ENCODE measurements around the gene APIP. TPM values are rescaled to one million over a fixed set of nuclear protein-coding genes. Genes with fewer than 3 reads are reported as not detected.

The APIP gene
- total and polyA plus RNA-seq, 10 of the 15 experiments (the other 5 are each of a cell fraction or from before 2014, with no cell fraction given): 26.8 to 87.1 (median 52.8) TPM

DNA sequence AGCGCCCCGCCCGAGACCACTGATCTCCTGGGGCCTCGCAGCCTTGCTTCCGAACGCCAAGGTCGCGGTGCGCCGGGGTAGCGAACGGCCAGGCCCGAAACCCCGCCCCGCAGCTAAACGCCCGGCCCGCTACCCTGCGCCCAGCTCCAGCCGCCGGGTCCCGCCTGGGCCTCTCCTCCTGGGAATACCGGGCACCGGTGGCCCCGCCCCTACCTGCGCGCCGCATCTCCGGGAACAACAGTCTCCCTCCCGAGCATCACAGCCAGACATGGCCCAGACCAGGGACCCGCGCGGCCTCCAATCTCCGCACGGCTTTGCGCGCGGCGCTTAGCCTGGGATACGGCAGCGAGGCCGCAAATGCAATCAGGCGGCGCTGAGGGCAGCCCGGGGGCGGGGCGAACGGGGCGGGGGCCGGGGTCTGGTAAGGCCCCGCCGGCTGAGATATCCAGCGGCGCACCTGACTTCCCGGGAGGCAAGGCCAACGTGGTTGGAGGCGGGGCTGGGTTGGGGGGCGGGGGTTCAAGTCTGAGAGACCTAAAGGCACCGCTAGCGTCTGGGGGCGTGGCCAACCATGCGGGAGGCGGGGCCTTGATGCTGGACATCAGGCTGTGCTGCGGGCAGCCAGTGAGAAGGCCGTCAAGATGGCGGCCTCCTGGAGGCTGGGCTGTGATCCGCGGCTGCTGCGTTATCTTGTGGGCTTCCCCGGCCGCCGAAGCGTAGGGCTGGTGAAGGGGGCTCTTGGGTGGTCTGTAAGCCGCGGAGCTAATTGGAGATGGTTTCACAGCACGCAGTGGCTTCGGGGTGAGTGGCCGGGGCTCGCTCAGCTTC lies at the start of gene APIP, which contains the start of gene PDHX (continued):
- TF ChIP-seq EP300 (IDR thresholded peaks at IDR 0.05; ENCODE audit: borderline replicate concordance in 1 of 2, control insufficient read depth in 1 of 2, low read depth in 2 of 2, low read length in 2 of 2) (no peak), RCOR1 (conservative IDR thresholded peaks at IDR 0.05; ENCODE audit: low read depth, low read length) (no peak), CBX3 (IDR thresholded peaks at IDR 0.05; ENCODE audit: borderline replicate concordance, low read depth) (no peak), IKZF2 (IDR thresholded peaks at IDR 0.05) (peak; percentile 86 to 90), KAT2A (conservative IDR thresholded peaks at IDR 0.05; ENCODE audit: control insufficient read depth, low read depth, low read length) (no peak), ATF7 (IDR thresholded peaks at IDR 0.05; ENCODE audit: low read depth) (peak; percentile 31; the same call in 1 of the 2 replicates), MTA3 (IDR thresholded peaks at IDR 0.05; ENCODE audit: borderline replicate concordance, low read length) (no peak), LARP7 (IDR thresholded peaks at IDR 0.05) (peak; percentile 80), CEBPB (IDR thresholded peaks at IDR 0.05; ENCODE audit: borderline replicate concordance in 1 of 2, low read depth in 2 of 2, low read length in 2 of 2) (no peak), POLR2AphosphoS5 (IDR thresholded peaks at IDR 0.05; ENCODE audit: low read length) (peak; percentile 93), YY1 (IDR thresholded peaks at IDR 0.05; ENCODE audit: low read depth, low read length) (peak; percentile 98), GATAD2B (conservative IDR thresholded peaks at IDR 0.05; ENCODE audit: low read depth) (peak; percentile 83), POLR2A (IDR thresholded peaks at IDR 0.05; ENCODE audit: low read depth, low read length) (peak; percentile 99), BRCA1 (IDR thresholded peaks at IDR 0.05; ENCODE audit: low read depth, low read length) (no peak), ZNF622 (IDR thresholded peaks at IDR 0.05) (no peak), PML (IDR thresholded peaks at IDR 0.05; ENCODE audit: low read length) (peak; percentile 69)
- TF ChIP-seq, protein P1, sequence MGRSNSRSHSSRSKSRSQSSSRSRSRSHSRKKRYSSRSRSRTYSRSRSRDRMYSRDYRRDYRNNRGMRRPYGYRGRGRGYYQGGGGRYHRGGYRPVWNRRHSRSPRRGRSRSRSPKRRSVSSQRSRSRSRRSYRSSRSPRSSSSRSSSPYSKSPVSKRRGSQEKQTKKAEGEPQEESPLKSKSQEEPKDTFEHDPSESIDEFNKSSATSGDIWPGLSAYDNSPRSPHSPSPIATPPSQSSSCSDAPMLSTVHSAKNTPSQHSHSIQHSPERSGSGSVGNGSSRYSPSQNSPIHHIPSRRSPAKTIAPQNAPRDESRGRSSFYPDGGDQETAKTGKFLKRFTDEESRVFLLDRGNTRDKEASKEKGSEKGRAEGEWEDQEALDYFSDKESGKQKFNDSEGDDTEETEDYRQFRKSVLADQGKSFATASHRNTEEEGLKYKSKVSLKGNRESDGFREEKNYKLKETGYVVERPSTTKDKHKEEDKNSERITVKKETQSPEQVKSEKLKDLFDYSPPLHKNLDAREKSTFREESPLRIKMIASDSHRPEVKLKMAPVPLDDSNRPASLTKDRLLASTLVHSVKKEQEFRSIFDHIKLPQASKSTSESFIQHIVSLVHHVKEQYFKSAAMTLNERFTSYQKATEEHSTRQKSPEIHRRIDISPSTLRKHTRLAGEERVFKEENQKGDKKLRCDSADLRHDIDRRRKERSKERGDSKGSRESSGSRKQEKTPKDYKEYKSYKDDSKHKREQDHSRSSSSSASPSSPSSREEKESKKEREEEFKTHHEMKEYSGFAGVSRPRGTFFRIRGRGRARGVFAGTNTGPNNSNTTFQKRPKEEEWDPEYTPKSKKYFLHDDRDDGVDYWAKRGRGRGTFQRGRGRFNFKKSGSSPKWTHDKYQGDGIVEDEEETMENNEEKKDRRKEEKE (IDR thresholded peaks at IDR 0.05): no peak
- TF ChIP-seq, protein P2, sequence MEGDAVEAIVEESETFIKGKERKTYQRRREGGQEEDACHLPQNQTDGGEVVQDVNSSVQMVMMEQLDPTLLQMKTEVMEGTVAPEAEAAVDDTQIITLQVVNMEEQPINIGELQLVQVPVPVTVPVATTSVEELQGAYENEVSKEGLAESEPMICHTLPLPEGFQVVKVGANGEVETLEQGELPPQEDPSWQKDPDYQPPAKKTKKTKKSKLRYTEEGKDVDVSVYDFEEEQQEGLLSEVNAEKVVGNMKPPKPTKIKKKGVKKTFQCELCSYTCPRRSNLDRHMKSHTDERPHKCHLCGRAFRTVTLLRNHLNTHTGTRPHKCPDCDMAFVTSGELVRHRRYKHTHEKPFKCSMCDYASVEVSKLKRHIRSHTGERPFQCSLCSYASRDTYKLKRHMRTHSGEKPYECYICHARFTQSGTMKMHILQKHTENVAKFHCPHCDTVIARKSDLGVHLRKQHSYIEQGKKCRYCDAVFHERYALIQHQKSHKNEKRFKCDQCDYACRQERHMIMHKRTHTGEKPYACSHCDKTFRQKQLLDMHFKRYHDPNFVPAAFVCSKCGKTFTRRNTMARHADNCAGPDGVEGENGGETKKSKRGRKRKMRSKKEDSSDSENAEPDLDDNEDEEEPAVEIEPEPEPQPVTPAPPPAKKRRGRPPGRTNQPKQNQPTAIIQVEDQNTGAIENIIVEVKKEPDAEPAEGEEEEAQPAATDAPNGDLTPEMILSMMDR (IDR thresholded peaks at IDR 0.05 in 2 of 3, conservative IDR thresholded peaks at IDR 0.05 in 1 of 3; ENCODE audit: control insufficient read depth in 2 of 3, extremely low read depth in 1 of 3, insufficient read depth in 1 of 3, low read depth in 3 of 3, low read length in 3 of 3): no peak
- TF ChIP-seq, protein P3, sequence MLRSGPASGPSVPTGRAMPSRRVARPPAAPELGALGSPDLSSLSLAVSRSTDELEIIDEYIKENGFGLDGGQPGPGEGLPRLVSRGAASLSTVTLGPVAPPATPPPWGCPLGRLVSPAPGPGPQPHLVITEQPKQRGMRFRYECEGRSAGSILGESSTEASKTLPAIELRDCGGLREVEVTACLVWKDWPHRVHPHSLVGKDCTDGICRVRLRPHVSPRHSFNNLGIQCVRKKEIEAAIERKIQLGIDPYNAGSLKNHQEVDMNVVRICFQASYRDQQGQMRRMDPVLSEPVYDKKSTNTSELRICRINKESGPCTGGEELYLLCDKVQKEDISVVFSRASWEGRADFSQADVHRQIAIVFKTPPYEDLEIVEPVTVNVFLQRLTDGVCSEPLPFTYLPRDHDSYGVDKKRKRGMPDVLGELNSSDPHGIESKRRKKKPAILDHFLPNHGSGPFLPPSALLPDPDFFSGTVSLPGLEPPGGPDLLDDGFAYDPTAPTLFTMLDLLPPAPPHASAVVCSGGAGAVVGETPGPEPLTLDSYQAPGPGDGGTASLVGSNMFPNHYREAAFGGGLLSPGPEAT (IDR thresholded peaks at IDR 0.05; ENCODE audit: low read depth): peak; percentile 72; the same call in 1 of the 2 replicates
- TF ChIP-seq, protein P4, sequence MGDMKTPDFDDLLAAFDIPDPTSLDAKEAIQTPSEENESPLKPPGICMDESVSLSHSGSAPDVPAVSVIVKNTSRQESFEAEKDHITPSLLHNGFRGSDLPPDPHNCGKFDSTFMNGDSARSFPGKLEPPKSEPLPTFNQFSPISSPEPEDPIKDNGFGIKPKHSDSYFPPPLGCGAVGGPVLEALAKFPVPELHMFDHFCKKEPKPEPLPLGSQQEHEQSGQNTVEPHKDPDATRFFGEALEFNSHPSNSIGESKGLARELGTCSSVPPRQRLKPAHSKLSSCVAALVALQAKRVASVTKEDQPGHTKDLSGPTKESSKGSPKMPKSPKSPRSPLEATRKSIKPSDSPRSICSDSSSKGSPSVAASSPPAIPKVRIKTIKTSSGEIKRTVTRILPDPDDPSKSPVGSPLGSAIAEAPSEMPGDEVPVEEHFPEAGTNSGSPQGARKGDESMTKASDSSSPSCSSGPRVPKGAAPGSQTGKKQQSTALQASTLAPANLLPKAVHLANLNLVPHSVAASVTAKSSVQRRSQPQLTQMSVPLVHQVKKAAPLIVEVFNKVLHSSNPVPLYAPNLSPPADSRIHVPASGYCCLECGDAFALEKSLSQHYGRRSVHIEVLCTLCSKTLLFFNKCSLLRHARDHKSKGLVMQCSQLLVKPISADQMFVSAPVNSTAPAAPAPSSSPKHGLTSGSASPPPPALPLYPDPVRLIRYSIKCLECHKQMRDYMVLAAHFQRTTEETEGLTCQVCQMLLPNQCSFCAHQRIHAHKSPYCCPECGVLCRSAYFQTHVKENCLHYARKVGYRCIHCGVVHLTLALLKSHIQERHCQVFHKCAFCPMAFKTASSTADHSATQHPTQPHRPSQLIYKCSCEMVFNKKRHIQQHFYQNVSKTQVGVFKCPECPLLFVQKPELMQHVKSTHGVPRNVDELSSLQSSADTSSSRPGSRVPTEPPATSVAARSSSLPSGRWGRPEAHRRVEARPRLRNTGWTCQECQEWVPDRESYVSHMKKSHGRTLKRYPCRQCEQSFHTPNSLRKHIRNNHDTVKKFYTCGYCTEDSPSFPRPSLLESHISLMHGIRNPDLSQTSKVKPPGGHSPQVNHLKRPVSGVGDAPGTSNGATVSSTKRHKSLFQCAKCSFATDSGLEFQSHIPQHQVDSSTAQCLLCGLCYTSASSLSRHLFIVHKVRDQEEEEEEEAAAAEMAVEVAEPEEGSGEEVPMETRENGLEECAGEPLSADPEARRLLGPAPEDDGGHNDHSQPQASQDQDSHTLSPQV (IDR thresholded peaks at IDR 0.05): no peak
